ENCODE data around the gene PCNA. TPM values are rescaled to one million over a fixed set of nuclear protein-coding genes. Genes with fewer than 3 reads are reported as not detected.

Gene PCNA
- total RNA-seq, 1 donor from 2014 or later = 44.3 TPM

- DNase-seq (no peak), ATAC-seq (no peak)
- no peaks in the 10 kb centered on the region for H3K9me3 ChIP-seq
- H3K36me3 ChIP-seq = peaks cover 6% of the 10 kb centered on the region
- no peaks in the 10 kb centered on the region for H3K27me3 ChIP-seq
- peaks cover 25% of the 10 kb centered on the region for H3K4me1 ChIP-seq
- H3K27ac ChIP-seq = peak overlapping the region; percentile 97
- TF ChIP-seq CTCF (IDR thresholded peaks at IDR 0.05) = no peak
- intact Hi-C loops (cut with DNase I) = loop anchor here (5.0 kb wide), 1 partner anchor 69 kb away; no protein-coding TSS in a partner anchor
- peak overlapping the region; percentile 88 for H3K4me3 ChIP-seq
Observed at GRCh38 chr20:5127859-5128424, 8.2 kb upstream of the PCNA start.

- TF ChIP-seq CTCF (IDR thresholded peaks at IDR 0.05) = no peak
- Histone ChIP-seq H3K9me3 (no peaks in the 10 kb centered on the region), H3K4me3 (peak overlapping the region; percentile 88), H3K27ac (peak overlapping the region; percentile 97), H3K36me3 (peaks cover 6% of the 10 kb centered on the region), H3K4me1 (peaks cover 25% of the 10 kb centered on the region), H3K27me3 (no peaks in the 10 kb centered on the region)
- peak; percentile 75 for DNase-seq
- ATAC-seq = peak; percentile 21
- intact Hi-C loops (cut with DNase I) = loop anchor here (5.0 kb wide), 1 partner anchor 70 kb away; no protein-coding TSS in a partner anchor
Observed at GRCh38 chr20:5127204-5127858, 7.6 kb upstream of the PCNA start.

GRCh38 chr20:5126512-5127203 lies 6.9 kb upstream of the PCNA start, which contains the start of gene CDS2:
Gene CDS2 (plus strand): TSS chr20:5127008. CDS start chr20:5127093, 85 bp downstream.
- peak within 1 kb of the TSS; percentile 97 for H3K27ac ChIP-seq
- H3K9me3 ChIP-seq = no peaks in the 10 kb centered on the region
- intact Hi-C loops (cut with DNase I) = loop anchor here (5.0 kb wide), 1 partner anchor 71 kb away; no protein-coding TSS in a partner anchor
- H3K27me3 ChIP-seq = no peaks in the 10 kb centered on the region
- ATAC-seq (peak; percentile 97), DNase-seq (peak; percentile 100)
- H3K4me1 ChIP-seq = peaks cover 25% of the 10 kb centered on the region
- TF ChIP-seq CTCF (IDR thresholded peaks at IDR 0.05) = peak; percentile 59
- peak within 1 kb of the TSS; percentile 88 for H3K4me3 ChIP-seq
- peaks cover 6% of the 10 kb centered on the region for H3K36me3 ChIP-seq

- intact Hi-C loops (cut with DNase I) = no loop called here
- DNase-seq = no peak
- H3K9me3 ChIP-seq = no peaks in the 10 kb centered on the region
- no peaks in the 10 kb centered on the region for H3K36me3 ChIP-seq
- H3K4me3 ChIP-seq = no peak overlapping the region
- TF ChIP-seq CTCF (IDR thresholded peaks at IDR 0.05) = no peak
- H3K27ac ChIP-seq = no peak overlapping the region
- ATAC-seq = no peak
- no peaks in the 10 kb centered on the region for H3K27me3 ChIP-seq
- H3K4me1 ChIP-seq = peaks cover 19% of the 10 kb centered on the region
Observed at GRCh38 chr20:5122873-5123260, 3.1 kb upstream of the PCNA start.

GRCh38 chr20:5120185-5120476 lies 373 bp upstream of the PCNA start:
- intact Hi-C loops (cut with DNase I) = no loop called here
- Histone ChIP-seq H3K27ac (peak overlapping the region; percentile 74), H3K4me3 (peak overlapping the region; percentile 90), H3K27me3 (no peaks in the 10 kb centered on the region), H3K9me3 (no peaks in the 10 kb centered on the region), H3K36me3 (peaks cover 26% of the 10 kb centered on the region), H3K4me1 (peaks cover 13% of the 10 kb centered on the region)
- DNase-seq = no peak
- no peak for TF ChIP-seq CTCF (IDR thresholded peaks at IDR 0.05)
- ATAC-seq = no peak
